ENCODE results near the gene ATF4. TPM values are rescaled to one million over a fixed set of nuclear protein-coding genes. Genes with fewer than 3 reads are reported as not detected.
A peak's percentile ranks its signal among the peaks of the same experiment; 100 is the strongest.

ATF4 gene
- polyA plus RNA-seq, 1 donor from 2014 or later: 394 TPM

DNA sequence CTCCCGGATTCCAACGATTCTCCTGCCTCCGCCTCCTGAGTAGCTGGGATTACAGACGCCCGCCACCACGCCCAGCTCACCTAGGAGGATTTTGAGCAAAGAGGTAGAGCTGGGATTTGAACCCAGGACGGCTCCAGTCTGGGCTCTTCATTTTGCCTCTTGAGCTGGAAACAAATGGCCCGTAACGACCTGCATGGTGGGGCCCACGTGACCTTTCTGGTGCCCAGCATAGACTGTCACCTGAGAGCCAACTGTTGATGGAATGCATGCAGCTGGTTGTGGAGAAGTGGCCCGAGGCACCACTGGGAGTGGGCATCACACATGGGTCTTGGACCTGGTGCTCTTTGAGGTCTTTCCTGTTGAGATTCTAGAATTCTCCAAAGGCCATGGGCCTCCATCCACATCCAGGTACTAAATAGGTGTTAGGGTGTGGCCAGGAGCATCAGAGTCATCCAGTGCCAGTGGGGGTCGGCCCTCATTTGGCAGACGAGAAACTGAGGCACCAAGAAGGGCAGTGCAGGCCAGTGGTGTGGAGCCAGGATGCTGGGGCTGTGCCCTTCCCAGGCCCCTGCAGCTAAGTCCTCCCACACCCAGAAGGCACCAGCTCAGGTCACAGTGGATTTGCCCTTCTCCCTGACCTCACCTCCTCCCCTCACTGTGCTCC, 3.9 kb downstream of the ATF4 start:
- H2AFZ ChIP-seq (ENCODE audit: low read depth, low read length): no peak overlapping the region
- TF ChIP-seq SMC3 (conservative IDR thresholded peaks at IDR 0.05; ENCODE audit: poor library complexity) (no peak), MXI1 (conservative IDR thresholded peaks at IDR 0.05; ENCODE audit: poor library complexity, severe bottlenecking) (no peak), RAD21 (conservative IDR thresholded peaks at IDR 0.05) (no peak), EZH2 (IDR thresholded peaks at IDR 0.05; ENCODE audit: borderline replicate concordance, insufficient read depth, low read length, poor library complexity, severe bottlenecking) (no peak), POLR2AphosphoS5 (IDR thresholded peaks at IDR 0.05) (no peak), CTCF (IDR thresholded peaks at IDR 0.05; ENCODE audit: poor library complexity, severe bottlenecking) (no peak), TAF1 (IDR thresholded peaks at IDR 0.05; ENCODE audit: low read depth) (no peak), EP300 (conservative IDR thresholded peaks at IDR 0.05; ENCODE audit: poor library complexity, severe bottlenecking) (no peak)
- TF ChIP-seq, protein P1, sequence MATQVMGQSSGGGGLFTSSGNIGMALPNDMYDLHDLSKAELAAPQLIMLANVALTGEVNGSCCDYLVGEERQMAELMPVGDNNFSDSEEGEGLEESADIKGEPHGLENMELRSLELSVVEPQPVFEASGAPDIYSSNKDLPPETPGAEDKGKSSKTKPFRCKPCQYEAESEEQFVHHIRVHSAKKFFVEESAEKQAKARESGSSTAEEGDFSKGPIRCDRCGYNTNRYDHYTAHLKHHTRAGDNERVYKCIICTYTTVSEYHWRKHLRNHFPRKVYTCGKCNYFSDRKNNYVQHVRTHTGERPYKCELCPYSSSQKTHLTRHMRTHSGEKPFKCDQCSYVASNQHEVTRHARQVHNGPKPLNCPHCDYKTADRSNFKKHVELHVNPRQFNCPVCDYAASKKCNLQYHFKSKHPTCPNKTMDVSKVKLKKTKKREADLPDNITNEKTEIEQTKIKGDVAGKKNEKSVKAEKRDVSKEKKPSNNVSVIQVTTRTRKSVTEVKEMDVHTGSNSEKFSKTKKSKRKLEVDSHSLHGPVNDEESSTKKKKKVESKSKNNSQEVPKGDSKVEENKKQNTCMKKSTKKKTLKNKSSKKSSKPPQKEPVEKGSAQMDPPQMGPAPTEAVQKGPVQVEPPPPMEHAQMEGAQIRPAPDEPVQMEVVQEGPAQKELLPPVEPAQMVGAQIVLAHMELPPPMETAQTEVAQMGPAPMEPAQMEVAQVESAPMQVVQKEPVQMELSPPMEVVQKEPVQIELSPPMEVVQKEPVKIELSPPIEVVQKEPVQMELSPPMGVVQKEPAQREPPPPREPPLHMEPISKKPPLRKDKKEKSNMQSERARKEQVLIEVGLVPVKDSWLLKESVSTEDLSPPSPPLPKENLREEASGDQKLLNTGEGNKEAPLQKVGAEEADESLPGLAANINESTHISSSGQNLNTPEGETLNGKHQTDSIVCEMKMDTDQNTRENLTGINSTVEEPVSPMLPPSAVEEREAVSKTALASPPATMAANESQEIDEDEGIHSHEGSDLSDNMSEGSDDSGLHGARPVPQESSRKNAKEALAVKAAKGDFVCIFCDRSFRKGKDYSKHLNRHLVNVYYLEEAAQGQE (IDR thresholded peaks at IDR 0.05; ENCODE audit: borderline replicate concordance): no peak
- peak overlapping the region; percentile 45 for H3K4me3 ChIP-seq (ENCODE audit: low read length)
- no peak overlapping the region for H3K9ac ChIP-seq (ENCODE audit: low read length)
- H3F3A ChIP-seq (ENCODE audit: insufficient read depth, low read length, poor library complexity, severe bottlenecking): no peaks in the 10 kb centered on the region
- H3K4me2 ChIP-seq (ENCODE audit: low read length): no peak overlapping the region
- H3K79me2 ChIP-seq (replicated peaks; ENCODE audit: insufficient read depth, low read length): peaks cover 59% of the 10 kb centered on the region
- no peaks in the 10 kb centered on the region for H3K9me2 ChIP-seq (ENCODE audit: insufficient read depth, low read length)
- H3K9me3 ChIP-seq (ENCODE audit: low read length): no peaks in the 10 kb centered on the region
- H3K36me3 ChIP-seq (ENCODE audit: insufficient read depth, low read length): peaks cover 4% of the 10 kb centered on the region
- peaks cover 37% of the 10 kb centered on the region for H4K20me1 ChIP-seq (ENCODE audit: insufficient read depth)
- no peak overlapping the region for H3K27ac ChIP-seq (ENCODE audit: low read length)
- no peaks in the 10 kb centered on the region for H3K27me3 ChIP-seq (ENCODE audit: insufficient read depth, low read depth, low read length)

- Histone ChIP-seq H3K36me3 (ENCODE audit: insufficient read depth, low read length) (peaks cover 4% of the 10 kb centered on the region), H3K79me2 (replicated peaks; ENCODE audit: insufficient read depth, low read length) (peaks cover 59% of the 10 kb centered on the region), H3K4me2 (ENCODE audit: low read length) (no peak overlapping the region), H3K4me3 (ENCODE audit: low read length) (peak overlapping the region; percentile 45), H2AFZ (ENCODE audit: low read depth, low read length) (no peak overlapping the region), H4K20me1 (ENCODE audit: insufficient read depth) (peaks cover 37% of the 10 kb centered on the region), H3K27me3 (ENCODE audit: insufficient read depth, low read depth, low read length) (no peaks in the 10 kb centered on the region), H3K27ac (ENCODE audit: low read length) (no peak overlapping the region), H3K9me3 (ENCODE audit: low read length) (no peaks in the 10 kb centered on the region), H3K9me2 (ENCODE audit: insufficient read depth, low read length) (no peaks in the 10 kb centered on the region), H3K9ac (ENCODE audit: low read length) (no peak overlapping the region), H3F3A (ENCODE audit: insufficient read depth, low read length, poor library complexity, severe bottlenecking) (no peaks in the 10 kb centered on the region)
- TF ChIP-seq POLR2AphosphoS5 (IDR thresholded peaks at IDR 0.05) (no peak), MXI1 (conservative IDR thresholded peaks at IDR 0.05; ENCODE audit: poor library complexity, severe bottlenecking) (no peak), TAF1 (IDR thresholded peaks at IDR 0.05; ENCODE audit: low read depth) (no peak), SMC3 (conservative IDR thresholded peaks at IDR 0.05; ENCODE audit: poor library complexity) (no peak), EP300 (conservative IDR thresholded peaks at IDR 0.05; ENCODE audit: poor library complexity, severe bottlenecking) (no peak), CTCF (IDR thresholded peaks at IDR 0.05; ENCODE audit: poor library complexity, severe bottlenecking) (no peak), EZH2 (IDR thresholded peaks at IDR 0.05; ENCODE audit: borderline replicate concordance, insufficient read depth, low read length, poor library complexity, severe bottlenecking) (no peak), RAD21 (conservative IDR thresholded peaks at IDR 0.05) (no peak)
- TF ChIP-seq, protein P1 (IDR thresholded peaks at IDR 0.05; ENCODE audit: borderline replicate concordance): no peak
These were observed 4.6 kb downstream of the ATF4 start for GRCh38 chr22:39524753-39525657.
